HL-60 (cell line): ENCODE results near the gene LEPR.
"Not testable (repeated sequence)": the region's sequence is repeated elsewhere in the genome, so short reads cannot be mapped to it uniquely, and the experiment has no call there.

Experiments
- DNase-seq, 2 experiments: peaks; one replicate each; pipeline ENCODE4 v3.0.0-alpha.2; 2010 to 2020; ENCODE audit warnings: low read depth in 1 of 2, low spot score in 1 of 2
- H3K27ac ChIP-seq: fragments of 250-450 bp; sonication (Bioruptor Pico); replicated peaks from 2 replicates; pipeline ENCODE4 v1.5.1; 2020; ENCODE audit warnings: mild to moderate bottlenecking, moderate library complexity
- H3K27me3 ChIP-seq: fragments of 250-450 bp; sonication (Bioruptor Pico); 2 replicates; pipeline ENCODE4 v1.5.1; 2021; ENCODE audit warnings: mild to moderate bottlenecking, moderate library complexity; ENCODE audit not compliant: insufficient read depth, poor library complexity, severe bottlenecking
- H3K4me3 ChIP-seq: replicated peaks from 2 replicates; pipeline ENCODE4 v1.5.1; 2011; ENCODE audit warnings: mild to moderate bottlenecking, control low read depth, low read length; ENCODE audit not compliant: insufficient read depth
- GABPA ChIP-seq: IDR thresholded peaks from 2 replicates; pipeline ENCODE4 v1.6.1; 2012; ENCODE audit warnings: low read depth
- POLR2AphosphoS5 ChIP-seq: IDR thresholded peaks from 2 replicates; pipeline ENCODE4 v1.6.1; 2012; ENCODE audit warnings: low read depth
- SPI1 ChIP-seq: IDR thresholded peaks from 2 replicates; pipeline ENCODE4 v1.6.1; 2012; ENCODE audit warnings: low read depth, mild to moderate bottlenecking, borderline replicate concordance
- TF ChIP-seq, protein P1 (sequence below): IDR thresholded peaks from one replicate; pipeline ENCODE4 v1.5.1; 2011; ENCODE audit warnings: low read length, control low read depth, inconsistent platforms; ENCODE audit not compliant: insufficient read depth
- TF ChIP-seq, protein P2 (sequence below): IDR thresholded peaks from 2 replicates; pipeline ENCODE4 v1.6.1; 2012; ENCODE audit warnings: low read depth; ENCODE audit not compliant: insufficient replicate concordance

The LEPR gene

DNA sequence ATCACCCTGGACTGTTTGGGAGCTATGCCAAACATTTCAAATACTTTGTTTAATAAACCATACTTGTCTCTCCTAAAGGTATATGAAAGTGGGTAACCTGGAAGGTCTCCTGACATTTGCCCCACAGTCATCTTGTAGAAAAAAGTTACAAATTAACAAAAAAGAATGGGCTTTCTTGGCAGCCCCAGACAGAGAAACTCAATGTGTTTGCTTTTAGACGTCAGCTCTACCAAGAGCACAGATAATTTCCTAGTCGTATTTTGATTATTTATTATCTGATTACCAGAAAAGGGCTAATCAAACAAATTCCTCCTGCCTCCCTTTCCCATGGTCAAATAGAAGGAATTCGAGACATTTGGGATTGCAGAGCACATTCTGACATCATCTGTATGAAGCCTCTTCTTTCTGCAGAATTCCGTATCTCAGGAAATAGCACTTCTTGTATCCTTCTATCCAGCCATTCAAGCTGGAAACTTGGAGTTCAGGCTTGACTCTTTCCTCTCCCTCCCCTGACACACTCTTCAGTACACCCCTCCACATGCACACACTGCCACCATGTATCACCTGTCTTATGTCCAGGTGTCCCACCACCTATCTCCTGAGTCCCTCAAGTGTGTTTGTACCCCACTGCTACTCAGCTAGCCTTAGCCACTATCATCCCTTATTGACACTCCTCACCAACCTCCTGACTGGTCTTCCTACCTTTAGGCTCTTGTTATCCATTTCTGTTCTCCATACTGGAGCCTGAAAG, 42.8 kb upstream of the LEPR start:
- no peaks in the 10 kb centered on the region for H3K27me3 ChIP-seq
- TF ChIP-seq POLR2AphosphoS5 (no peak), SPI1 (no peak), GABPA (no peak)
- TF ChIP-seq, protein P1, sequence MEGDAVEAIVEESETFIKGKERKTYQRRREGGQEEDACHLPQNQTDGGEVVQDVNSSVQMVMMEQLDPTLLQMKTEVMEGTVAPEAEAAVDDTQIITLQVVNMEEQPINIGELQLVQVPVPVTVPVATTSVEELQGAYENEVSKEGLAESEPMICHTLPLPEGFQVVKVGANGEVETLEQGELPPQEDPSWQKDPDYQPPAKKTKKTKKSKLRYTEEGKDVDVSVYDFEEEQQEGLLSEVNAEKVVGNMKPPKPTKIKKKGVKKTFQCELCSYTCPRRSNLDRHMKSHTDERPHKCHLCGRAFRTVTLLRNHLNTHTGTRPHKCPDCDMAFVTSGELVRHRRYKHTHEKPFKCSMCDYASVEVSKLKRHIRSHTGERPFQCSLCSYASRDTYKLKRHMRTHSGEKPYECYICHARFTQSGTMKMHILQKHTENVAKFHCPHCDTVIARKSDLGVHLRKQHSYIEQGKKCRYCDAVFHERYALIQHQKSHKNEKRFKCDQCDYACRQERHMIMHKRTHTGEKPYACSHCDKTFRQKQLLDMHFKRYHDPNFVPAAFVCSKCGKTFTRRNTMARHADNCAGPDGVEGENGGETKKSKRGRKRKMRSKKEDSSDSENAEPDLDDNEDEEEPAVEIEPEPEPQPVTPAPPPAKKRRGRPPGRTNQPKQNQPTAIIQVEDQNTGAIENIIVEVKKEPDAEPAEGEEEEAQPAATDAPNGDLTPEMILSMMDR: no peak
- TF ChIP-seq, protein P2, sequence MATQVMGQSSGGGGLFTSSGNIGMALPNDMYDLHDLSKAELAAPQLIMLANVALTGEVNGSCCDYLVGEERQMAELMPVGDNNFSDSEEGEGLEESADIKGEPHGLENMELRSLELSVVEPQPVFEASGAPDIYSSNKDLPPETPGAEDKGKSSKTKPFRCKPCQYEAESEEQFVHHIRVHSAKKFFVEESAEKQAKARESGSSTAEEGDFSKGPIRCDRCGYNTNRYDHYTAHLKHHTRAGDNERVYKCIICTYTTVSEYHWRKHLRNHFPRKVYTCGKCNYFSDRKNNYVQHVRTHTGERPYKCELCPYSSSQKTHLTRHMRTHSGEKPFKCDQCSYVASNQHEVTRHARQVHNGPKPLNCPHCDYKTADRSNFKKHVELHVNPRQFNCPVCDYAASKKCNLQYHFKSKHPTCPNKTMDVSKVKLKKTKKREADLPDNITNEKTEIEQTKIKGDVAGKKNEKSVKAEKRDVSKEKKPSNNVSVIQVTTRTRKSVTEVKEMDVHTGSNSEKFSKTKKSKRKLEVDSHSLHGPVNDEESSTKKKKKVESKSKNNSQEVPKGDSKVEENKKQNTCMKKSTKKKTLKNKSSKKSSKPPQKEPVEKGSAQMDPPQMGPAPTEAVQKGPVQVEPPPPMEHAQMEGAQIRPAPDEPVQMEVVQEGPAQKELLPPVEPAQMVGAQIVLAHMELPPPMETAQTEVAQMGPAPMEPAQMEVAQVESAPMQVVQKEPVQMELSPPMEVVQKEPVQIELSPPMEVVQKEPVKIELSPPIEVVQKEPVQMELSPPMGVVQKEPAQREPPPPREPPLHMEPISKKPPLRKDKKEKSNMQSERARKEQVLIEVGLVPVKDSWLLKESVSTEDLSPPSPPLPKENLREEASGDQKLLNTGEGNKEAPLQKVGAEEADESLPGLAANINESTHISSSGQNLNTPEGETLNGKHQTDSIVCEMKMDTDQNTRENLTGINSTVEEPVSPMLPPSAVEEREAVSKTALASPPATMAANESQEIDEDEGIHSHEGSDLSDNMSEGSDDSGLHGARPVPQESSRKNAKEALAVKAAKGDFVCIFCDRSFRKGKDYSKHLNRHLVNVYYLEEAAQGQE: no peak
- H3K4me3 ChIP-seq: no peak overlapping the region
- DNase-seq: no peak
- H3K27ac ChIP-seq: no peak overlapping the region

DNA sequence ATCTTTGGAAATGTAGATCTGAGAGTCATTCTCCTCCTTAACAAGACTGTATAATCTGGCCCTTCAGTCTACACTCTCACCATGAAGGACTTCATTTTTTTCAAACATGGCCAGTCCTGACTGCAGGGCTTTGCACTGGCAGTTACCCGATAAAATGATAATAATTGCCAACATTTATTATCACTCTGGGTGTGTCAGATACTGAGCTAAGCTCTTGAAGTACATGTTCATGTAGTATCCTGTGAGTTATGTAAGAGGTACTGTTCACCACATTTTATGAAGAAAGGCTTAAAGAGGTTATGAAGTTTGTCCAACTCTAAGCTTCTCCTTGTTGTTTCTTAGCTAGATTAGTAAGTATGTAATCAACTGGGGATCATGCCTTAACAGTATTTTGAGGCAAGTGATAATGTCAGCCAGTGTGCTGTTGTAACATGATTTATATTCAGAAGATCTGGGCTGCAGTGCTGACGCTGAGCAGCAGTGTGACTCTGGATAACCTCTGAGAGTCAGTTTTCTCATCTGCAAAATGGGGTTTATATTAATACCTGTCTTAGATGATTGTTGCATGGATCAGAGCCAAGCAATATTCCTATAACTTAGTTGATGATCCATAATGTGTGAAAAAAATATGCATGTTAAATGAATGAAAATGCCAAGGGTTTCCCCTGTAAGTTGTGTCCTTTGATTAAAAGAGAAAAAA, 42.1 kb upstream of the LEPR start:
- H3K4me3 ChIP-seq: no peak overlapping the region
- TF ChIP-seq GABPA (no peak), SPI1 (no peak), POLR2AphosphoS5 (no peak)
- TF ChIP-seq, protein P1: no peak
- TF ChIP-seq, protein P2: no peak
- DNase-seq: no peak

DNA sequence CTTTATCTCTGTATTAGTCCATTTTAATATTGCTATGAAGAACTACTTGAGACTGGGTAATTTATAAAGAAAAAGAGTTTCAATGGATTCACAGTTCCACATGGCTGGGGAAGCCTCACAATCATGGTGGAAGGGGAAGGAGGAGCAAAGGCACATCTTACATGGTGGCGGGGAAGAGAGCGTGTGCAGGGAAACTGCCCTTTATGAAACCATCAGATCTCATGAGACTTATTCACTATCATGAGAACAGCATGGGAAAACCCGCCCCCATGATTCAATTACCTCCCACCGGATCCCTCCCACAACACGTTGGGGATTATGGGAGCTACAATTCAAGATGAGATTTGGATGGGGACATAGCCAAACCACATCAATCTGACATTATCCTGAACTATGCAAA, 36.0 kb upstream of the LEPR start:
- not testable (repeated sequence) for H3K4me3 ChIP-seq

More for the DNA sequence above, 42.1 kb upstream of the LEPR start:
- H3K27ac ChIP-seq: no peak overlapping the region
- no peaks in the 10 kb centered on the region for H3K27me3 ChIP-seq

DNA sequence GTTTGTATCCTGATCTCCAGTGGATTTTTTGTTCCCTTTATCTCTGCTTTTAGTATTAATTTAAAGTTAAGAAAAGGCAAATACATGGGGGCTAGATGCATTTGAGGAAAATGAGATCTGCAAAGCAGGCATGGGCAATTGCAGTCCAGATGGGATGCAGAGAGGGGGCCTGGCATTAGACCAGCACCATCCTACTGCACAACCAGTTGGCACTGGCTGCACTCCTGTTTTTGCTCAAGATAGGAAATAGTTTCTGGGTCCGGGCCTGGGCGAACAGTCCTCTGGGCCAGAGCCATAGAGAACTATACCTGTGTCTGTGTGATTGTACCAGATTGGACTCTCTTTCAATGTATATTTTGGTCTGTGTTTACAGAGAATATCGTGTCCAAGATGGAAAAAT, 34.0 kb upstream of the LEPR start:
- no peak for DNase-seq
- TF ChIP-seq GABPA (no peak), POLR2AphosphoS5 (no peak), SPI1 (no peak)
- TF ChIP-seq, protein P2: no peak
- TF ChIP-seq, protein P1: no peak
- Histone ChIP-seq H3K27me3 (no peaks in the 10 kb centered on the region), H3K4me3 (no peak overlapping the region), H3K27ac (no peak overlapping the region)

More for the DNA sequence above, 36.0 kb upstream of the LEPR start:
- not testable (repeated sequence) for H3K27me3 ChIP-seq, H3K27ac ChIP-seq, DNase-seq
